PC-3 (cell line): ENCODE results near the gene OR5H1.

Source experiments
- CTCF ChIP-seq: fragments of 300-600 bp; sonication (generic); conservative IDR thresholded peaks from 2 replicates; pipeline ENCODE4 v1.5.1; 2017; ENCODE audit warnings: antibody characterized with exemption, low read depth, mild to moderate bottlenecking, low read length
- EZH2 ChIP-seq: fragments of 300-600 bp; sonication (generic); IDR thresholded peaks from one replicate; pipeline ENCODE4 v1.6.1; 2017; ENCODE audit warnings: antibody characterized with exemption, mild to moderate bottlenecking, low read length; ENCODE audit not compliant: unreplicated experiment

- TF ChIP-seq CTCF (no peak), EZH2 (no peak)
Measured at GRCh38 chr3:98151241-98151640, 20.7 kb downstream of the OR5H1 start.
